Measurements from ENCODE around the gene ZNF322.
A peak's percentile ranks its signal among the peaks of the same experiment; 100 is the strongest.
"Not testable (repeated sequence)": the region's sequence is repeated elsewhere in the genome, so short reads cannot be mapped to it uniquely, and the experiment has no call there.

The ZNF322 gene

GRCh38 chr6:26659042-26659999 is at the start of gene ZNF322:
ZNF322 (minus strand) TSS chr6:26659746; CDS start chr6:26638553, 21,193 bp downstream.
- peak; percentile 87 to 97 for DNase-seq

GRCh38 chr6:26705780-26706179 is 46.2 kb upstream of the ZNF322 start:
- DNase-seq, result not testable (repeated sequence)

GRCh38 chr6:26705352-26705751 is 45.8 kb upstream of the ZNF322 start:
- DNase-seq, result not testable (repeated sequence)

GRCh38 chr6:26701023-26701747 is 41.6 kb upstream of the ZNF322 start:
- not testable (repeated sequence) for DNase-seq

- not testable (repeated sequence) for DNase-seq
Measured at GRCh38 chr6:26697496-26697895, 38.0 kb upstream of the ZNF322 start.

GRCh38 chr6:26689324-26689947 is 29.9 kb upstream of the ZNF322 start:
- not testable (repeated sequence) for DNase-seq

GRCh38 chr6:26682435-26683042 is 23.0 kb upstream of the ZNF322 start:
- DNase-seq, result not testable (repeated sequence)

- DNase-seq, result not testable (repeated sequence)
Measured at GRCh38 chr6:26673287-26673686, 13.7 kb upstream of the ZNF322 start.

- DNase-seq, result not testable (repeated sequence)
Measured at GRCh38 chr6:26670558-26670957, 11.0 kb upstream of the ZNF322 start.

- DNase-seq, result not testable (repeated sequence)
Measured at GRCh38 chr6:26670003-26670402, 10.5 kb upstream of the ZNF322 start.

- DNase-seq, result no peak
Measured at GRCh38 chr6:26660000-26660361, 435 bp upstream of the ZNF322 start.

GRCh38 chr6:26657256-26657655 is 2.3 kb downstream of the ZNF322 start:
- no peak for DNase-seq

- DNase-seq, result no peak
Measured at GRCh38 chr6:26653007-26653406, 6.5 kb downstream of the ZNF322 start.

GRCh38 chr6:26651133-26651781 is 8.3 kb downstream of the ZNF322 start:
- no peak for DNase-seq

GRCh38 chr6:26646074-26646473 is 13.5 kb downstream of the ZNF322 start:
- no peak for DNase-seq

- no peak for DNase-seq
Measured at GRCh38 chr6:26640806-26641205, 18.7 kb downstream of the ZNF322 start.

- no peak for DNase-seq
Measured at GRCh38 chr6:26629359-26629758, 30.2 kb downstream of the ZNF322 start.

GRCh38 chr6:26627843-26628242 is 31.7 kb downstream of the ZNF322 start:
- no peak for DNase-seq

- DNase-seq, result no peak
Measured at GRCh38 chr6:26624557-26624956, 35.0 kb downstream of the ZNF322 start.

GRCh38 chr6:26623339-26623859 is 36.1 kb downstream of the ZNF322 start:
- no peak for DNase-seq

GRCh38 chr6:26613689-26614683 is 45.6 kb downstream of the ZNF322 start:
- peak in 1 of 2 experiments; percentile 9 for DNase-seq

Data from NCI-H526 (cell line).